A673 (cell line): ENCODE measurements around the gene PDLIM5. TPM values are rescaled to one million over a fixed set of nuclear protein-coding genes. Genes with fewer than 3 reads are reported as not detected.

Experiments used
- BruUV-seq: library from RNA; stranded (reverse); fragments of 400-500 nt; replicated peaks from 2 replicates; lab custom pipeline; 2021; lab: Mats Ljungman, UMichigan
- CTCF ChIA-PET: fragments of 300-600 bp; sonication (Branson Sonifier 250); formaldehyde crosslinking; loops from one replicate; lab custom pipeline; 2022; ENCODE audit warnings: antibody characterized with exemption; lab: Charles Lee
- POLR2A ChIA-PET: fragments of 300-600 bp; sonication (Branson Sonifier 250); formaldehyde crosslinking; loops from one replicate; lab custom pipeline; 2022; ENCODE audit warnings: antibody characterized with exemption; ENCODE audit not compliant: low non-redundant PET; lab: Charles Lee
- DNase-seq: peaks from one replicate; pipeline ENCODE4 v3.0.0-alpha.2; 2015; ENCODE audit warnings: low spot score
- H3K27ac ChIP-seq: fragments of 200-600 bp; sonication (generic); 2 replicates; pipeline ENCODE4 v1.5.1; 2016; ENCODE audit warnings: mixed run types, low read depth, mild to moderate bottlenecking, mixed read lengths, antibody characterized with exemption, low read length; ENCODE audit not compliant: poor library complexity, severe bottlenecking
- H3K27me3 ChIP-seq: fragments of 200-600 bp; sonication (generic); replicated peaks from 2 replicates; pipeline ENCODE4 v1.6.1; 2017; ENCODE audit warnings: mixed run types, low read depth, mild to moderate bottlenecking, mixed read lengths, antibody characterized with exemption, low read length; ENCODE audit not compliant: insufficient read depth, poor library complexity
- H3K36me3 ChIP-seq: fragments of 200-600 bp; sonication (generic); 2 replicates; pipeline ENCODE4 v1.6.1; 2016; ENCODE audit warnings: mixed run types, mild to moderate bottlenecking, mixed read lengths, antibody characterized with exemption, low read length; ENCODE audit not compliant: insufficient read depth, poor library complexity, severe bottlenecking
- H3K4me1 ChIP-seq: fragments of 200-600 bp; sonication (generic); 2 replicates; pipeline ENCODE4 v1.6.1; 2017; ENCODE audit warnings: mixed run types, mild to moderate bottlenecking, mixed read lengths, antibody characterized with exemption, low read length; ENCODE audit not compliant: insufficient read depth, poor library complexity, severe bottlenecking
- H3K4me3 ChIP-seq: fragments of 200-600 bp; sonication (generic); 2 replicates; pipeline ENCODE4 v1.5.1; 2016; ENCODE audit warnings: low read depth, mixed run types, mild to moderate bottlenecking, mixed read lengths, low read length; ENCODE audit not compliant: poor library complexity, severe bottlenecking
- H3K9me3 ChIP-seq: fragments of 200-600 bp; sonication (generic); 2 replicates; pipeline ENCODE4 v1.6.1; 2016; ENCODE audit warnings: mixed run types, low read depth, mild to moderate bottlenecking, mixed read lengths, antibody characterized with exemption, low read length; ENCODE audit not compliant: poor library complexity, severe bottlenecking
- CTCF ChIP-seq: fragments of 300-800, 200-600 bp; sonication (generic); conservative IDR thresholded peaks from 2 replicates; pipeline ENCODE4 v1.5.1; 2017; ENCODE audit warnings: low read depth, mild to moderate bottlenecking, antibody characterized with exemption, low read length, moderate library complexity, mixed read lengths
- EZH2 ChIP-seq: fragments of 200-600 bp; sonication (generic); IDR thresholded peaks from 2 replicates; pipeline ENCODE4 v1.6.1; 2017; ENCODE audit warnings: borderline replicate concordance, low read depth, mild to moderate bottlenecking, mixed read lengths, antibody characterized with exemption, low read length; ENCODE audit not compliant: poor library complexity, severe bottlenecking
- intact Hi-C: fragments of 100-400 bp; cut with micrococcal nuclease; formaldehyde crosslinking; loops from one replicate; pipeline ENCODE4 v1.10.0; 2022; ENCODE audit not compliant: unreplicated experiment
- total RNA-seq: library from RNA; stranded (reverse); gene quantifications from 2 replicates; pipeline ENCODE4 v1.2.3, GENCODE V29; 2021

Gene PDLIM5
- total RNA-seq, 1 experiment from 2014 or later, result 174 TPM

GRCh38 chr4:94504545-94504944 is 52.8 kb downstream of the PDLIM5 start:
- peaks cover 1% of the 10 kb centered on the region for H3K36me3 ChIP-seq
- POLR2A ChIA-PET, result no interaction called here
- H3K9me3 ChIP-seq, result no peaks in the 10 kb centered on the region
- BruUV-seq, result no TSS peak
- CTCF ChIA-PET, result no interaction called here
- no peak for DNase-seq
- no peaks in the 10 kb centered on the region for H3K27me3 ChIP-seq
- H3K27ac ChIP-seq, result no peak overlapping the region
- H3K4me1 ChIP-seq, result peaks cover 3% of the 10 kb centered on the region
- H3K4me3 ChIP-seq, result no peak overlapping the region
- intact Hi-C loops, result no loop called here
- no peak for TF ChIP-seq CTCF
- TF ChIP-seq EZH2, result no peak

GRCh38 chr4:94506822-94507221 is 55.1 kb downstream of the PDLIM5 start:
- no peak for DNase-seq
- Histone ChIP-seq H3K27me3 (no peaks in the 10 kb centered on the region), H3K27ac (no peak overlapping the region), H3K9me3 (no peaks in the 10 kb centered on the region), H3K36me3 (peaks cover 2% of the 10 kb centered on the region), H3K4me3 (no peak overlapping the region), H3K4me1 (peaks cover 3% of the 10 kb centered on the region)
- ChIA-PET POLR2A (no interaction called here), CTCF (no interaction called here)
- TF ChIP-seq EZH2, result no peak
- no peak for TF ChIP-seq CTCF
- intact Hi-C loops, result no loop called here
- no TSS peak for BruUV-seq

GRCh38 chr4:94507281-94507680 is 55.5 kb downstream of the PDLIM5 start:
- TF ChIP-seq EZH2 (no peak), CTCF (no peak)
- intact Hi-C loops, result no loop called here
- no TSS peak for BruUV-seq
- no peaks in the 10 kb centered on the region for H3K27me3 ChIP-seq
- DNase-seq, result no peak
- H3K27ac ChIP-seq, result no peak overlapping the region
- H3K9me3 ChIP-seq, result no peaks in the 10 kb centered on the region
- peaks cover 2% of the 10 kb centered on the region for H3K36me3 ChIP-seq
- H3K4me3 ChIP-seq, result no peak overlapping the region
- CTCF ChIA-PET, result no interaction called here
- POLR2A ChIA-PET, result no interaction called here
- H3K4me1 ChIP-seq, result peaks cover 3% of the 10 kb centered on the region
